Measurements from ENCODE around the gene HRCT1.
"Not testable (repeated sequence)": the region's sequence is repeated elsewhere in the genome, so short reads cannot be mapped to it uniquely, and the experiment has no call there.

Gene HRCT1

DNA sequence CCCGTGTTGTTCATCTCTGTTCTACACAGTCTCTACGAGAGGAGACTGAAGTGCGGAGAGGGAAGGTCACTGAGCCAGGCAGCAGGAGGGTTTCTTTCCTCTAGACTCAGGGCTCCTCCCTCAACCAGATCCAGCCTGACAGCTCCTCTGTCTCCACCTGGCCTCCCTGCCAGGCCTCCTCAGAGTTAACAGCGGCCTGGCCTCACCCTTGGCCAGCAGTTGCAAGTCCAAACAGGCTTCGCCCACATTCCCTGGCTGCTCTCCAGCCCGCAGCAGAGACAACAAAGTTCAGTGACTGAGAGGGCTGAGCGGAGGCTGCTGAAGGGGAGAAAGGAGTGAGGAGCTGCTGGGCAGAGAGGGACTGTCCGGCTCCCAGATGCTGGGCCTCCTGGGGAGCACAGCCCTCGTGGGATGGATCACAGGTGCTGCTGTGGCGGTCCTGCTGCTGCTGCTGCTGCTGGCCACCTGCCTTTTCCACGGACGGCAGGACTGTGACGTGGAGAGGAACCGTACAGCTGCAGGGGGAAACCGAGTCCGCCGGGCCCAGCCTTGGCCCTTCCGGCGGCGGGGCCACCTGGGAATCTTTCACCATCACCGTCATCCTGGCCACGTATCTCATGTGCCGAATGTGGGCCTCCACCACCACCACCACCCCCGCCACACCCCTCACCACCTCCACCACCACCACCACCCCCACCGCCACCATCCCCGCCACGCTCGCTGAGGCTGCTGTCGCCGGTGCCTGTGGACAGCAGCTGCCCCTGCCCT, at the start of gene HRCT1:
Gene HRCT1 (plus strand): TSS at position 291 of the 768 bp plus-strand sequence. CDS start 86 bp downstream, at position 377.
- peak; percentile 92 for DNase-seq

GRCh38 chr9:35856206-35856605, 49.8 kb upstream of the HRCT1 start:
- no peak for DNase-seq

- no peak for DNase-seq
Observed at GRCh38 chr9:35856882-35857281, 49.1 kb upstream of the HRCT1 start.

- DNase-seq: no peak
Observed at GRCh38 chr9:35858458-35858857, 47.5 kb upstream of the HRCT1 start.

DNA sequence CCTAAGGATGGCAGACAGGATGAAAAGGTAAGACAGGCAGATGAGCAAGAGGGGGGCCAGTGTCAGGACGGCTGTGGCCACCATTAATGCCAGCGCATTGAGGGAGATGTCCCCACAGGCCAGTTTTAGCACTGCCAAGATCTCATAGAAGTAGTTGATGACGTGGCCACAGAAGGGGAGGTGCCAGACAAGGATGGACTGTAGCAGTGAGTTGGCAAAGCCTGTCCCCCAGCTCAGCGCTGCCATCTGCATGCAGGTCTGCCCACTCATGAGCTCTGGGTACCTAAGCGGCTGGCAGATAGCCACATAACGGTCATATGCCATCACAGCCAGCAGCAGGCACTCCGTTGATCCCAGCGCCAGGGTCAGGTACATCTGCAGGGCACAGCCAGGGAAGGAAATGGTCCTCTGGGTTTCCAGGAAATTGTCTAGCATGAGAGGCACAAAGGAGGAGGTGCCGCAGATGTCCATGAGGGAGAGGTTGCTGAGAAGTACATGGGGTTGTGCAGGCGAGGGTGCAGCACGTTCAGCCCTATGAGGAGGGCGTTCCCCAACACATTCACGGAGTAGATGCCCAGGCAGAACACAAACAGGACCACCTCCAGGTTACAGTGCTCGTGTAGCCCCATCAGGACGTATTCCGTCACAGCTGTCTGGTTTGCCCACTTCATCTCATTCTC, 46.6 kb upstream of the HRCT1 start:
- no peak for DNase-seq

GRCh38 chr9:35859990-35860339, 46.0 kb upstream of the HRCT1 start:
- DNase-seq: no peak

DNA sequence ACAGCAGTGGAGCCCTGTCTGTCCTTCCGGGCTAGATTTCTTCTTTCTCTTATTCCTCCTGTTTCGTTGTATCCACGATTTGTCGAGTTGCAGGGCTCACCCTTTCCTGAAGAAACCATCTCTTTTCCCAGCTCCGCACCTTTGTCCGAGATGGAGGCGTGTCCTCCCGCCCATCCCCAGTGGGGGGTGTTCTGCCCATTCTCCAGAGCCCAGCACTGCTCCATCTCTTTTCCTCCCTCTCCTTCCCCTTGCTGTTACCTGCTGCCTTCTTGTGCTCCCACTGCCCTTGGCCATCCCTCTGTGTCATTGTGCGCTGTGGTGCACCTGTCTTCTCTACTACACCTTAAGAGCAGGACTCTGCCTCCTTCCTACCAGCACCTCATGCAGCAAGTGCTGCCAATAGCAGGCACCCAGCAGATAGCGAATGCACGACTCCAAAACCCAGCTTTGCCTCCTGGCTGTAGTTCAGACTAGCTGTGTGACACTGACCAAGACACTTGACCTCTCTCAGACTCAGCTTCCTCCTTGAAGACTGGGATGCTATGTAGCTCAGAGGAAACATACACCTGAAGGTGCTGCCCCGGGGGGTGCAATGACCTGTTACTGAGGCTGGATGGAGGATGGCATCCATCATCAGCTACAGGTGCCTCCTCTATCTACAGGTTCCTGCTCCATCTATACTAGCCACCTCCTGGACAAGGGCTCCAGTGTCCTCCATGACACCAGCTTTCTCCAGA, 44.7 kb upstream of the HRCT1 start:
- no peak for DNase-seq

GRCh38 chr9:35862328-35862727, 43.7 kb upstream of the HRCT1 start:
- DNase-seq: no peak

GRCh38 chr9:35863583-35863982, 42.4 kb upstream of the HRCT1 start:
- DNase-seq: no peak

- DNase-seq: no peak
Observed at GRCh38 chr9:35864695-35865255, 41.2 kb upstream of the HRCT1 start.

- DNase-seq: no peak
Observed at GRCh38 chr9:35867538-35867937, 38.5 kb upstream of the HRCT1 start.

GRCh38 chr9:35868933-35869332, 37.1 kb upstream of the HRCT1 start:
- DNase-seq: no peak

DNA sequence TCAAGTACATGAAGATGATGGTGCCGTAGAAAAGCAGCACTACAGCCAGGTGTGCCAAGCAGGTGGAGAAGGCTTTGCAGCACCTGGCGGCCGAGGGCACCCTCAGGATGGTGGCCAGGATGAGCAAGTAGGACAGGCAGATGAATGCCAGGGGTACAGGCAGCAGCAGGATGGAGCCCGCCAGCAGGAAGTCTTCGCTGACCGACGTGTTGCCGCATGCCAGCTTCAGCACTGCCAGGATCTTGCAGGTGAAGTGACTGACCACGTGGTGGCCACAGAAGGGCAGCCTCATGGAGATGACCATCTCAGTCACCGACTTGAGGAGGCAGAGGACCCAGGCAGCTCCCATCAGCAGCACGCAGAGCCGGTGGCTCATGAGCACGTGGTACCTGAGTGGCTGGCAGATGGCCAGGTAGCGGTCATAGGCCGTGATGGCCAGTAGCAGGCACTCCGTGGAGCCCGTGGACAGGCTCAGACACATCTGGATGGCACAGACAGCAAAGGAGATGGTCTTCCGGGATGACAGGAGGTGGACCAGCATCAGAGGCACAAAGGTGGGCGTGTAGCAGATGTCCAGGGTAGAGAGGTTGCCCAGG, 36.3 kb upstream of the HRCT1 start:
- DNase-seq: no peak

DNA sequence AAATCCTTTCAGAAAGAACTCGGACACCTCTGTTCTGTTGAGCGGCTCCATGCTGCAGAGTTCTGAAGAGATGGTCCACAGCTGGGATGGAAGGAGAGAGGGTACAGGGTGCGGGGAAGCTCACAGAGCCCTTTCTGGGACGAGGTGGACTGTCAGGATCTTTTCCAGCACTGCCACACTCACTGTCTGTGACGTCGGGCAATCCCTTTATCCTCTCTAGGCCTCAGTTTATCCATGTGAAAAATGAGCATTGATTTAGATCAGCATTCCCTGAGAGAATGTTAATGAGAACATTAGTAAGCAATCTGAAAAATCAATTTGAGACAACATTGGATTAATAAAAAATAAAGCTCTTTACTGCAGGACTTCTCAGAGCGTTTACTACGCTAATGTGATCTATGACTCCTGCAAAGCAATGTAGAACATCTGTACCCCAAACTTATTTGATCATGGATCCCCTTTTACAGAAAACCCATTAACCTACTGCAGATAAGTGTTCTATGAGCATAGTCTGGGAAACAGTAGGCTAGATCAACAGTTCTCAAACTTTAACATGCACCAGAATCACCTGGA, 35.6 kb upstream of the HRCT1 start, which contains the start of gene OR13J1:
Gene OR13J1 (minus strand): TSS at position 51 of the 573 bp plus-strand sequence. CDS start 0 bp downstream, at position 51.
- DNase-seq: no peak

DNA sequence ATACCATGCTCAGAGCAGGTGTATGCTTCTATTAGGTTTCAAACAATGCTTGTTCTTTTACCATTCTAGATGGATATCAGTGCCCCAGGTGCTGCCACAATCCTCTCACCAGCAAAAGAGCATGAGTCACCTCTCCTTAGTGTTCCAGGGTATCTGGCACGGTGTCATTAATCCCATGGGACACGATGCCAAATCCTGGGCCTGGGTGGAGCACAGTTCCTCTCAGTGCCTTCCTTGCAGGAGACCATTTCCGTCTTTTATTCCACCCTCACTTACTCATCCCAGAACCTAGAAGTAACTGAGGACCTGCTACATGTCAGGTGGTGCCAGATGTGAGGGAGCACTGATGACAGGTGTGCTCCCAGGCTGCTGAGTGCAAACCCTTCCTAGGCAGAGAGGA, 34.5 kb upstream of the HRCT1 start:
- DNase-seq: no peak

- DNase-seq: no peak
Observed at GRCh38 chr9:35872505-35872904, 33.5 kb upstream of the HRCT1 start.

GRCh38 chr9:35882263-35882848, 23.6 kb upstream of the HRCT1 start:
- DNase-seq: peak; percentile 87

DNA sequence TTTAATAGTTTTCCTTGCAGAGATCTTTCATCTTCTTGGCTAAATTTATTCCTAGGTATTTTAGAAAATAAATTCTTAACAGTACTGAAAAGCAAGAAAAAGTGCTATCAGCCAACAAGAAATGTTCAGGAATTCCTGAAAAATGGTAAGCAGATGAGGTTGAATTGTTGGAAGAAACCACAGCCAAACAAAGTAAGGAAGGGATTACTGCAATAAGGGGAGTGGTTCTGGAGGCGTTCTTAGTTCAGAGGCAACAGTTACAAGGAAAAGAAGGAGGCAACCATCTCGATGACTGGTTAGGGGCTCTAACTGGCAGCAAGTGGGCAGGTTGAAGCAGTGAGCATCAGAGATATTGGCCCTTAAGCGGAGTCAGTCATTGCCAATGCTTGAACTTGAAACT, 23.0 kb upstream of the HRCT1 start:
- DNase-seq: no peak

- not testable (repeated sequence) for DNase-seq
Observed at GRCh38 chr9:35884908-35885307, 21.1 kb upstream of the HRCT1 start.

DNA sequence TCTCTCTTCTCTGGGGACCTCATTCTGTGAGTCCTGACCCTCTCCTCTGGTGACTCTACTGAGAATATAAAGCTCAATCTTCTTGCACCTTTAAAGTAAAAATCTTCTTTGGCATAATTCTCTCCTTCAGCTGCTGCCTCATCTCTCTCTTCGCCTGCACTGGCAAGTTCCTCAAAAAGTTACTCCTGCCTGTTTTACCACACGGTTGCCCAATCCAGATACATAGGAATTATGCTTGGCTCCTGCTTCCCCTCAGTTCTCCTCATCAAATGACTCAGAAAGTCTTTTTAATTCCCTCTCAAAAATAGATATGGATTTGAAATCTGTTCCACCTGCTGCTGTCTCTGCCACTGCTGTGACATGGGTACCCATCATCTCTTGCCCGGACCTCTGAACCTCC, 14.4 kb upstream of the HRCT1 start:
- DNase-seq: no peak

- no peak for DNase-seq
Observed at GRCh38 chr9:35892051-35892450, 14.0 kb upstream of the HRCT1 start.

GRCh38 chr9:35896570-35896969, 9.4 kb upstream of the HRCT1 start:
- no peak for DNase-seq

All from left hindlimb (tissue), 1 donor.